C1 segment of cervical spinal cord (tissue), 14 donors: ENCODE data around the gene ASCL5.

Experiments used
- DNase-seq, 14 donors: peaks; one replicate each; lab custom pipeline; 2025; lab: John Stamatoyannopoulos, UW

Gene ASCL5

GRCh38 chr1:201085902-201086735 is 40.9 kb downstream of the ASCL5 start:
- peak in 8 of 14 donors; percentile 4 to 47 (median 14) for DNase-seq

GRCh38 chr1:201084295-201084694 is 42.7 kb downstream of the ASCL5 start:
- no peak for DNase-seq

- DNase-seq: no peak
Observed at GRCh38 chr1:201083741-201084140, 43.2 kb downstream of the ASCL5 start.

- no peak for DNase-seq
Observed at GRCh38 chr1:201080135-201080534, 46.8 kb downstream of the ASCL5 start.

GRCh38 chr1:201077736-201078135 is 49.2 kb downstream of the ASCL5 start:
- DNase-seq: no peak

- no peak for DNase-seq
Observed at GRCh38 chr1:201077116-201077515, 49.9 kb downstream of the ASCL5 start.

- no peak for DNase-seq
Observed at GRCh38 chr1:201076092-201076491, 50.9 kb downstream of the ASCL5 start.

GRCh38 chr1:201074018-201074417 is 53.0 kb downstream of the ASCL5 start:
- DNase-seq: no peak

- DNase-seq: no peak
Observed at GRCh38 chr1:201072922-201073321, 54.1 kb downstream of the ASCL5 start.

- no peak for DNase-seq
Observed at GRCh38 chr1:201072149-201072548, 54.8 kb downstream of the ASCL5 start.

GRCh38 chr1:201069636-201070035 is 57.3 kb downstream of the ASCL5 start:
- DNase-seq: no peak

GRCh38 chr1:201068976-201069375 is 58.0 kb downstream of the ASCL5 start:
- no peak for DNase-seq

GRCh38 chr1:201066986-201067385 is 60.0 kb downstream of the ASCL5 start:
- no peak for DNase-seq

GRCh38 chr1:201065686-201066085 is 61.3 kb downstream of the ASCL5 start:
- no peak for DNase-seq

GRCh38 chr1:201064806-201065205 is 62.2 kb downstream of the ASCL5 start:
- no peak for DNase-seq
